Stimulated activated naive CD8-positive, alpha-beta T cell treated with anti-CD3 and anti-CD28 coated beads, Interleukin-15, amount 100 ng/mL, for 72 hours (primary cell): ENCODE measurements around the gene PXK.
A peak's percentile ranks its signal among the peaks of the same experiment; 100 is the strongest.

Source experiments
- ATAC-seq: fragments of 150-1000 bp; cut with Tn5 transposase; 2 replicates; pipeline ENCODE4 v1.10.0; 2021; ENCODE audit warnings: mild to moderate bottlenecking, moderate library complexity
- DNase-seq, 2 donors: peaks; one replicate each; pipeline ENCODE4 v3.0.0; 2021 to 2022
- H3K27ac Mint-ChIP-seq, 2 donors: one replicate each; pipeline ENCODE4 v1.8.0; 2022; ENCODE audit warnings: mild to moderate bottlenecking in 2 of 2, mixed read lengths in 2 of 2, moderate library complexity in 2 of 2
- H3K27me3 Mint-ChIP-seq: one replicate; pipeline ENCODE4 v1.8.0; 2022; ENCODE audit warnings: mixed read lengths
- H3K4me1 Mint-ChIP-seq: one replicate; pipeline ENCODE4 v1.8.0; 2022; ENCODE audit warnings: mild to moderate bottlenecking, mixed read lengths
- H3K4me3 Mint-ChIP-seq, 2 donors: one replicate each; pipeline ENCODE4 v1.8.0; 2022; ENCODE audit warnings: mild to moderate bottlenecking in 2 of 2, mixed read lengths in 2 of 2, moderate library complexity in 1 of 2
- H3K9me3 Mint-ChIP-seq, 2 donors: one replicate each; pipeline ENCODE4 v1.8.0; 2022; ENCODE audit warnings: mixed read lengths in 2 of 2

PXK gene

DNA sequence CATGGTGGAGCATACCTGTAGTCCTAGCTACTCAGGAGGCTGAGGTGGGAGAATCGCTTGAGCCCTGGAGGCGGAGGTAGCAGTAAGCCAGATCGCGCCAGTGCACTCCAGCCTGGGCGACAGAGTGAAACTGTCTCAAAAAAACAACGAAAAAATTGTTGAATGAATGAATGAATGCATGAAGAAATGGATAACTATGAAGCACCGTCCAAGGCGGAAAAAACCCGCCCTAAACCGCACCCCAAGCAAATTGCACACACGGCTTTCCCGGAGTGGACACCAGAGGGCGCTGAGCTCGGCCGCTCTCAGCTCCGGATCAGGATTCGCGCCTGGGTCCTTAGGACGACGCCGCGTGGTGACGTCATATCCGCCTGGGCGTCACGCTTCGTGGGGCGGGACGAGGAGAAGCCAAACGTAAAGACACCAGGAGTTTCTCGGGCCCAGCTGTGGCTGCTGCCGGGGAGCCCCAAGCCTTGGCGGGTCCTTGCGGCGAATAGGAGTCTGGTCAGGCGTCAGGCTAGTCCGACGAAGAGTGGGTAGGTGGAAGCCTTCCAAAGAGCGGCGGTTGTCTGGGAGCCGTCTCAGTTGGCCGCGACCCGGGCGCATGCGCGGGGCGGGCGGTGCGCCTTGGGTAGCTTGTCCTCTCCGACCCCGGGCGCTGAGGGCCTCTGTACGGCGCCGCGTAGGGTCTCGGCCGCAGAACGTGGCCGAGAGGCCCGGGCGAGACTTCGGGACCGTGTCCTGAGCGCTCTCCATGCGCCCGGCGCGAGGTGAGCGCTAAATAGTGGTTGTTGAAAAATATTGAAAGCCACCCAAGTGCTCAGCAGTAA lies 26.6 kb upstream of the PXK start, which contains the start of the genes HTD2 and RPP14:
Gene HTD2, plus strand, starts transcription at position 639 of the 830 bp plus-strand sequence. CDS start 11,094 bp downstream, outside the sequence.
Gene RPP14, plus strand, starts transcription at position 364 of the 830 bp plus-strand sequence. CDS start 4,085 bp downstream, outside the sequence.
- H3K4me3 Mint-ChIP-seq: peak within 1 kb of the TSS; percentile 91 to 93
- peaks cover 0 to 7% of the 10 kb centered on the region in 2 donors for H3K9me3 Mint-ChIP-seq
- peak; percentile 98 to 99 for DNase-seq
- H3K27me3 Mint-ChIP-seq: peaks cover 18% of the 10 kb centered on the region
- peaks cover 32% of the 10 kb centered on the region for H3K4me1 Mint-ChIP-seq
- peak; percentile 92 for ATAC-seq
- H3K27ac Mint-ChIP-seq: peak within 1 kb of the TSS; percentile 98 to 100

GRCh38 chr3:58307639-58308215 lies 25.0 kb upstream of the PXK start:
- ATAC-seq: no peak
- H3K27me3 Mint-ChIP-seq: peaks cover 2% of the 10 kb centered on the region

DNA sequence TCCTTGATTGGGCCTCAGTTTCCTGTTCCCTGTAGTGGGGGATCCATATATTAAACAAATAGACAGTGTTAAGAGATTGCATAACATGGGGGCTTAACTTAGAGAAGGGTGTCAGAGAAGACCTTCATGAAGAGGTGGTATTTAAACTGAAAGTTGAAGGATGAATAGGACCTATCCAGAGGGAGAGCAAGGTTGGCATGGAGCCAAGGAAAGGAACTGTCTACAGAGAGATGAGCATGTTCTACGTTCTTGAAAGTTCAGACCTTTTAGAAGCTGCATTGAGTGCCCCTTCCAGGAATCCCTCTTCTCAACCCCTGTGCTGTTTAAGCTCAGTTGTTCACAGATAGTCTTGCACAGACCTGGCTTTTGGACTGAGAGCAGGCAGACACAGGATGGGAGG lies 24.0 kb upstream of the PXK start:
- no peaks in the 10 kb centered on the region for H3K9me3 Mint-ChIP-seq
- H3K4me1 Mint-ChIP-seq: peaks cover 36% of the 10 kb centered on the region
- ATAC-seq (no peak), DNase-seq (no peak)
- H3K27ac Mint-ChIP-seq: peak overlapping the region in 1 of 2 donors; percentile 57
- no peak overlapping the region for H3K4me3 Mint-ChIP-seq
- no peaks in the 10 kb centered on the region for H3K27me3 Mint-ChIP-seq

More at GRCh38 chr3:58307639-58308215, 25.0 kb upstream of the PXK start:
- DNase-seq: peak; percentile 22 to 42
- H3K9me3 Mint-ChIP-seq: no peaks in the 10 kb centered on the region
- peak overlapping the region; percentile 91 to 93 for H3K4me3 Mint-ChIP-seq
- H3K27ac Mint-ChIP-seq: peak overlapping the region; percentile 10 to 61
- H3K4me1 Mint-ChIP-seq: peaks cover 32% of the 10 kb centered on the region

GRCh38 chr3:58317811-58318210 lies 14.9 kb upstream of the PXK start:
- Mint-ChIP-seq H3K4me3 (no peak overlapping the region), H3K4me1 (peaks cover 16% of the 10 kb centered on the region), H3K27me3 (no peaks in the 10 kb centered on the region), H3K9me3 (no peaks in the 10 kb centered on the region), H3K27ac (no peak overlapping the region)
- DNase-seq: no peak
- no peak for ATAC-seq

GRCh38 chr3:58321791-58322190 lies 10.9 kb upstream of the PXK start:
- H3K4me1 Mint-ChIP-seq: peaks cover 47% of the 10 kb centered on the region
- no peaks in the 10 kb centered on the region for H3K9me3 Mint-ChIP-seq
- no peak for ATAC-seq
- H3K27ac Mint-ChIP-seq: no peak overlapping the region
- no peak overlapping the region for H3K4me3 Mint-ChIP-seq
- no peak for DNase-seq
- no peaks in the 10 kb centered on the region for H3K27me3 Mint-ChIP-seq

- Mint-ChIP-seq H3K27me3 (no peaks in the 10 kb centered on the region), H3K27ac (no peak overlapping the region), H3K4me1 (peaks cover 47% of the 10 kb centered on the region), H3K9me3 (no peaks in the 10 kb centered on the region), H3K4me3 (no peak overlapping the region)
- ATAC-seq (no peak), DNase-seq (no peak)
These were observed 9.9 kb upstream of the PXK start for GRCh38 chr3:58322793-58323192.

- ATAC-seq (peak; percentile 76), DNase-seq (no peak)
- Mint-ChIP-seq H3K27ac (peak overlapping the region; percentile 96), H3K9me3 (no peaks in the 10 kb centered on the region), H3K27me3 (no peaks in the 10 kb centered on the region), H3K4me3 (peak overlapping the region; percentile 54 to 67), H3K4me1 (peaks cover 47% of the 10 kb centered on the region)
These were observed 8.9 kb upstream of the PXK start for GRCh38 chr3:58323529-58324390.

- ATAC-seq: peak; percentile 88
- Mint-ChIP-seq H3K9me3 (no peaks in the 10 kb centered on the region), H3K4me3 (peak overlapping the region; percentile 54 to 67), H3K4me1 (peaks cover 47% of the 10 kb centered on the region), H3K27me3 (no peaks in the 10 kb centered on the region), H3K27ac (peak overlapping the region; percentile 96)
- peak in 1 of 2 donors; percentile 21 for DNase-seq
These were observed 8.0 kb upstream of the PXK start for GRCh38 chr3:58324391-58325390.

DNA sequence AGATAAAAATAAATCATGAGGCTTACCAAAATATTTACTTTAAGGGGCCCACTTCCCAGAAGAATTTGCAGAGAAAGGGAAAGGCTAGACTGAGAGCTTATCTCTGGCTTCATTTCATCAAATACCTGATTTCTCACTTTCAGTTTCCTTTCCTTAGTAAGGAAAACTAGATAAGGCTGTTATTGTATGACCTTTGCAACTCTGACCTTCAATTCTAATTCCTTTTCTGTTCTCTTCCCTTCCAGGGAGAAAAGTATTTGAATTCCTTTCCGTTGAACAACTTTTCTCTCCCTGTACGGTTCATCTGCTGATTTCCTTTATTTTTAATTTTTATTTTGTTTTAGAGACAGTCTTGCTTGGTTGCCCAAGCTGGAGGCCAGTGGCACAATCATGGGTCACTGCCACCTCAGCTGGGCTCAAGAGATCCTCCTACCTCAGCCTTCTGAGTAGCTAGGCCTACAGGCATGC lies 7.1 kb upstream of the PXK start:
- no peak for ATAC-seq
- H3K9me3 Mint-ChIP-seq: no peaks in the 10 kb centered on the region
- DNase-seq: no peak
- H3K27me3 Mint-ChIP-seq: no peaks in the 10 kb centered on the region
- peak overlapping the region; percentile 94 to 96 for H3K27ac Mint-ChIP-seq
- peak overlapping the region; percentile 31 to 44 for H3K4me3 Mint-ChIP-seq
- peaks cover 47% of the 10 kb centered on the region for H3K4me1 Mint-ChIP-seq

GRCh38 chr3:58326267-58326900 lies 6.3 kb upstream of the PXK start:
- H3K27me3 Mint-ChIP-seq: no peaks in the 10 kb centered on the region
- peak overlapping the region; percentile 56 to 87 for H3K27ac Mint-ChIP-seq
- H3K4me1 Mint-ChIP-seq: peaks cover 46% of the 10 kb centered on the region
- no peaks in the 10 kb centered on the region for H3K9me3 Mint-ChIP-seq
- H3K4me3 Mint-ChIP-seq: no peak overlapping the region
- ATAC-seq: no peak
- no peak for DNase-seq

GRCh38 chr3:58329150-58329921 lies 3.4 kb upstream of the PXK start:
- DNase-seq (no peak), ATAC-seq (no peak)
- peaks cover 47% of the 10 kb centered on the region for H3K4me1 Mint-ChIP-seq
- peak overlapping the region in 1 of 2 donors; percentile 49 for H3K27ac Mint-ChIP-seq
- H3K4me3 Mint-ChIP-seq: no peak overlapping the region
- H3K9me3 Mint-ChIP-seq: no peaks in the 10 kb centered on the region
- no peaks in the 10 kb centered on the region for H3K27me3 Mint-ChIP-seq

DNA sequence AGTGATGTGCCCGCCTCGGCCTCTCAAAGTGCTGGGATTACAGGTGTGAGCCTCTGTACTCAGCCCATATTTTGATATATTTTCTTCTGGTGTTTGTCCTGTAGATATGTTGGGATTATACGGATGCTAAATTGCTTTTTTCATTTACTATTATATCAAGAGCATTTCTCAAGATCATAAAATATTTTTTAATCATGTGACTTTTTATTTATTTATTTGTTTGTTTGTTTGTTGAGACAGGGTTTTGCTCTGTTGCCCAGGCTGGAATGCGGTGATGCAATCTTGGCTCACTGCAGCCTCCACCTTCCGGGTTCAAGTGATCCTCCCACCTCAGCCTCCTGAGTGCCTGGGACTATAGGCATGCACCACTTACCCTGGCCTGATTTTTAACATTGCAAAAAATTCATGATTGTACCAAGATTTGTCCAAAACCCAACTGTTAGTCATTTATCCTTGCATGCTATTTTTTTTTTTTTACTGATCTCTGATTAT lies 2.7 kb upstream of the PXK start:
- Mint-ChIP-seq H3K27ac (peak overlapping the region in 1 of 2 donors; percentile 49), H3K9me3 (no peaks in the 10 kb centered on the region), H3K4me3 (no peak overlapping the region), H3K4me1 (peaks cover 47% of the 10 kb centered on the region), H3K27me3 (no peaks in the 10 kb centered on the region)
- no peak for DNase-seq
- ATAC-seq: no peak

- H3K9me3 Mint-ChIP-seq: no peaks in the 10 kb centered on the region
- peaks cover 47% of the 10 kb centered on the region for H3K4me1 Mint-ChIP-seq
- DNase-seq: no peak
- H3K4me3 Mint-ChIP-seq: peak overlapping the region; percentile 79 to 80
- ATAC-seq: no peak
- no peaks in the 10 kb centered on the region for H3K27me3 Mint-ChIP-seq
- H3K27ac Mint-ChIP-seq: peak overlapping the region in 1 of 2 donors; percentile 65
These were observed 1.0 kb upstream of the PXK start for GRCh38 chr3:58331593-58332152.
